Activated CD4-positive, alpha-beta T cell treated with anti-CD3 and anti-CD28 coated beads for 48 hours (primary cell): Measurements from ENCODE around the gene UPF1.

Experiments
- DNase-seq: peaks from one replicate; pipeline ENCODE4 v3.0.0-alpha.2; 2020

The UPF1 gene

DNA sequence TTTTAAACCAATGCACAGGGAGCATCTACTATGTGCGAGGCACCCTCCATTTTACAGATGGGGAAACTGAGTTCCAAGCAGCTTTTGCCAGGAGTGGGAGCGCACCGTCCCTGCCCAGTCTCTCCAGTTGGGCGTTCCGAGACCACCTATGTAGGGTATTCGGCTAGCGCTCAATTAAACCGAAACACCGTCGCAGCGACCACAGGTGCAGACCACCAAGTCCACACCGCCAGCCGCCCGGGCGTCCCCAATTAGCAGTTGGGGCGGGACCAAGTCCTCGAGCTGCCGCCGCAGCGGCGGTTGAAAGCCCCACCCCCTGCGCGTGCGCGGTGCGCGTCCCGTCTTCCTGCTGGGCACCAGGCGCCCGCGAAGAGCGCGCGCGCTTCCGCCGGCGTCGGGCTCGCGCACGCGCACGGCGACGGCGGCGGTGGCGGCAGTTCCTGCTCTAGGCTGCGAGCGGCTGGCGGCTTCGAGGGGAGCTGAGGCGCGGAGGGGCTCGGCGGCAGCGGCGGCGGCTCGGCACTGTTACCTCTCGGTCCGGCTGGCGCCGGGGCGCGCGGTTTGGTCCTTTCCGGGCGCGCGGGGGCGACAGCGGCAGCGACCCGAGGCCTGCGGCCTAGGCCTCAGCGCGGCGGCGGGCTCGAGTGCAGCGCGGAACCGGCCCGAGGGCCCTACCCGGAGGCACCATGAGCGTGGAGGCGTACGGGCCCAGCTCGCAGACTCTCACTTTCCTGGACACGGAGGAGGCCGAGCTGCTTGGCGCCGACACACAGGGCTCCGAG is at the start of gene UPF1:
Gene UPF1, plus strand, starts transcription at position 436 of the 782 bp plus-strand sequence. Its CDS starts 251 bp downstream, at position 687.
- peak; percentile 98 for DNase-seq

DNA sequence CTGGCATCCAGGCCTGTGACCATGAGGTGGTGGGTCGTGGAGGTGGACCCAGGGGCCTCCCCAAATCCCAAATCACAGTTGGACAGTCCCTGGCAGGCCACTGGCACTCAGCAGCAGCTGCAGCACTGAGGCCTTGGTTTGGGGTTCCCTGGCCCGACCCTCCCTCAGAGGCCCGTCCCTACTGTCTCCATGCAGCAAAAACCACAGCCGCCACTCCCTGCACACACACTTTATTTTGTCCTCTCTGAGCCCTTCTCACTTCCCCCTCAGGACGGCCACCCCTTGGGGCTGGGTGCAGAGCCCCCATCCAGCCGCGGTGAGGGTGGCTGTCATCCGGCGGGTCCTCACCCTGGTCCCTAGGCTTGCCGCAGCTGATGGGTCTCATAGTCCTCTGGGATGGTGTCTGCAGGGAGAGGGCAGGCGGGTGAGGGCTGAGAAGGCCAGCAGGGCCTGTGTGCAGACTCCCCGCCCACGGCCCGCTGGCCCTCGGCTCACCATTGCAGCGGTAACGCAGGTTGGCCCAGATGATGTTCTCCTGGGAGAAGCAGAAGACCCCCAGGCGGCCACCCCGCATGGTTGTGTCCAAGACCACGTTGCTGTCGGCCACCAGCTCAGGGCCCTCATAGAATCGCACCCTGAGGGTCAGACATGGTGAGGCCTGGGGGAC is 49.1 kb upstream of the UPF1 start:
- DNase-seq: no peak

DNA sequence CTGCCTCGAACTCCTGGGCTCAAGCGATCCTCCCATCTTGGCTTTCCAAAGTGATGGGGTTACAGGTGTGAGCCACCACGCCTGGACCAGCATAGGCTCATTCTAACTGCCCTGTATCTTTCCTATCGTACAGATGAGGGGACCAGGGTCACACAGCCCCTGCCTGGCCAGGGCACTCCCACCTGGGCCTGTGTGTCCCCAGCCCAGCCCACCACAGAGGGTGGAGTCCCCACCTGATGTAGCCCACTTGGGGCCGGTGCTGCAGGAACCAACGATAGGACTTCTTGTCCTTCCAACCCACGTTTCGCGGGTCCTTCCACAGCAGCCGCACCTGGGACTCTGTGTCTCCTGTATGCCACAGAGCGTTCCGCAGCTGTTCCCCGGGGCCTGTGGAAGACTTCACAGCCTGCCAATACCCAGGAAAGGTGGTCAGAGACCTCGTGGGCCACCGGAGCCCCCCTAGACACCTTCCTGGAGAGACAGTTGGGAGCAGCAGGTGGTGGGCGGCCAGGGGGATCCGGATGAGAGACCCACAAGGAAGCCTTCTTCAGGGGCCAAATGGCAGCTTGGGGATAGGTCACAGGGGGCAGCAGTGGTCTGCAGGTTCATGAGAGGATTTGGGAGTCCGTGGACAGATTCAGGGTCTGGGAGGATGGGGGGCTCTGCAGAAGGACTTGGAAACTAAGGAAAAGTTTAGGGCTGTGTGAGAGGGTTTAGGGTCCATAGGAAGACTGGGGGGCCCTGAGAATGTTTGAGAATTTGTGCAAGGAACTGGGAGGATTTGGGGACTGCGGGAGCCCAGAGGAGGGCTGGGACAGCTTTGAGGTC is 47.6 kb upstream of the UPF1 start:
- DNase-seq: no peak

DNA sequence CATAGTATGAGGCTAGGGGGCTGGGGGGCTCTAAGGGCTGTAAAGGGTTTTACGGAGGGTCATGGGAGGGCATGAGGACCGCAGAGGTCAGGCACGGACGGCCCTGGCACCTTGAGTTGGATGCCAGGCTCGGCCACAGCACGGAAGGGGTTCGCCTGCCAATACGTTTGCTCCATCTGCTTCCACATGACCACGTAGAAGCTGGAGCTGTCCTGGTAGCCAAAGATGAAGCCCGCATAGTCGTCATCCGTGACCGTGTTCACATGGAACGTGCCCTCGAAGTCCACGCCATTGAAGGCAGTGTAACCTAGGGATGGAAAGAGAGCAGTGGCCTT is 47.0 kb upstream of the UPF1 start:
- no peak for DNase-seq

DNA sequence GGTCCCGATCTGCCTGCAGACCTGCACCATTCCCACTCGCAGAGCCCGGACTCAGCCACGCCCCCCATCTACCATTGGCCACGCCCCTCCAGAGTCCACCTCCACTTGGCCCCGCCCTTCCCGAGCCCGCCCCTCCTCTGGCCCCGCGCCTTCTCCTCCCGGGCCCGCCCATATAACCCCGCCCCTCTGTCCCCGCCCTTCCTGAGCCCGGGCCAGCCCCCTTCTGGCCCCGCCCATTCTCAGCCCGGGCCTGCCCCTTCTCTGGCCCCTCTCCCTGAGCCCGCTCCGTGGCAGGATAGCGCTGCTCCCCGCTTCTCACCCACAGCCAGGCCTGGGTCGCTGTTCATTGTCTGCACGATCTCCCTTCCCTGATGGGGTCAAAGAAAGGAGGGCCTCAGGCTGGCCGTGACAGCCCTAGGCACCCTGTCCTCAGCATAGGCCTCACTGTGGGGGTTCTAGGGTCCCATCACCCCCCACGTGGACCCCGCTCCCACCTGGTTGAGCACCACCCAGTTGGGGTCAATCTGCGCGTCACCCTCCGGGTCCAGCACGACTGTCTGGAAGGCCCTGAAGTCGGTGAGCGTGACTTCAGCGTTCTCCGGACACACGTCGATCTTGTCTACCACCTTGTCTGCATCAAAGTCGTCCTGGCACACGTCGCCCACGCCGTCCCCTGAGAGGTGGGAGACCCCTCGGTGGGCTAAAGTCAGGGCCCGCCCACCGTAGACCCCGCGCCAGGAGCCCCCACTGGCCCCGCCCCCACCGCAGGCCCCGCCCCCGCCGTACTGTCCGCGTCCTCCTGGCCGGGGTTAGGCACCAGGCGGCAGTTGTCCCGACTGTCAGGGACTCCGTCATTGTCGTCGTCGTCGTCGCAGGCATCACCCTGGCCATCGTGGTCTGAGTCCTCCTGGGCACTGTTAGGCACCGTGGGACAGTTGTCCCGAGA is 46.3 kb upstream of the UPF1 start:
- peak; percentile 91 for DNase-seq

DNA sequence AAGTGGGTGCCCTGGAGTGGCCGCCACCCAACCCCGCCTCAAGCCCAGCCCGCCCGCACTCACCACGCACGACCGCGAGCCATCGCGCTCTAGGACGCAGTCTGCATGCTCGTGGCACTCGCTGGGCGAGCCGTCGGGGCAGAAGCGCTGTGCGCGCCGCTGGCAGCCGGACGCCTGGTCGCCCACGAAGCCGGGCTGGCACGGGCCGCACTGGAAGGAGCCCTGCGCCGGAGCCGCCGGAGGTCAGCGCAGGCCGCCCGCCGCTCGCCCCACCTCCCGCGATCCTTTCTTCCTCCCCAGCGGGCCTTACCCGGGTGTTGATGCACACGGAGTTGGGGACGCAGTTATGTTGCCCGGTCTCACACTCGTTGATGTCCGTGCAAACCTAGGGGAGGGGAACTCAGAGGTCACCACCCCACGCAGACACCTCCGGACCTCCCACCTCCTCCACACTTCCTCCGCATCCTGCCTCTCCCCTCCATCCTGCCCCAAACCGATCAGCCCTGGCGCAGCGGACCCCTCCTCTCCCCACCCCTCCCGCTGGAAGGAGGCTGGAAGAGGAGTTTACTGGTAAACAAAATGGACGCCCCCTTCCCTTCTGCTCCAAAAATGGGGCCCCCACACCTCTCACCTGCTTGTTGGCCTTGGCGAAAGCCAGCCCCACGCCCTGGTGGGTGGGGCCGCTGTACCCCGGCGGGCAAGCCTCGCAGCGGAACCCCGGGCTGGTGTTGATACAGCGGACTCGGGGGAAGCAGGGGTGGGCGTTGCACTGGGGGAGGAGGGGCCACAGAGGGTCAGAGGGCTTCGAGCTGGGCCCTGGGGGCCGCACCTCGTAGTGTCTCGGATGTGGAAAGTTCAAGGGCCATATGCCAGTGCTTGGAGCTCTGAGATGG is 43.0 kb upstream of the UPF1 start:
- no peak for DNase-seq

DNA sequence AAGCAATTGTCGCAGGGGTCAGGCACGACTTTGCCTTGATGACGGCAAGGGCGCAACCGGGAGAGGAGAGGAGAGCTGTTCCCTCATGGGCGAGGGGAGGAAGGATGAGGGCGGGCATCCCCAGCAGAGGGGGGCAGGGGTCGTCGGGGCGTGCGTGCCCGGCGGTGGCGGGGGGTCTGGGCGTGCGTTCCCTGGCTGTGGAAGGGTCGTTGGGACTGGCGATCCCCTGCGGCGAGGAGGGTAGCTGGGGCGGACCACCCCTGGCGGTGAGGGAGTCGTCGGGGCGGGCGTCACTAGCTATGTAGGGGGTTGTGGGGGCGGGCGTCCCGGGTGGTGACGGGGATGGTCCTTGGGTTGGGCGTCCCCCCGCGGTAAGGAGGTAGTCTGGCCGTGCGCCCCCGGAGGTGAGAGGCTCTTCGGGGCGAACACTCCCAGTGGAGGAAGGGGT is 42.3 kb upstream of the UPF1 start:
- DNase-seq: no peak

DNA sequence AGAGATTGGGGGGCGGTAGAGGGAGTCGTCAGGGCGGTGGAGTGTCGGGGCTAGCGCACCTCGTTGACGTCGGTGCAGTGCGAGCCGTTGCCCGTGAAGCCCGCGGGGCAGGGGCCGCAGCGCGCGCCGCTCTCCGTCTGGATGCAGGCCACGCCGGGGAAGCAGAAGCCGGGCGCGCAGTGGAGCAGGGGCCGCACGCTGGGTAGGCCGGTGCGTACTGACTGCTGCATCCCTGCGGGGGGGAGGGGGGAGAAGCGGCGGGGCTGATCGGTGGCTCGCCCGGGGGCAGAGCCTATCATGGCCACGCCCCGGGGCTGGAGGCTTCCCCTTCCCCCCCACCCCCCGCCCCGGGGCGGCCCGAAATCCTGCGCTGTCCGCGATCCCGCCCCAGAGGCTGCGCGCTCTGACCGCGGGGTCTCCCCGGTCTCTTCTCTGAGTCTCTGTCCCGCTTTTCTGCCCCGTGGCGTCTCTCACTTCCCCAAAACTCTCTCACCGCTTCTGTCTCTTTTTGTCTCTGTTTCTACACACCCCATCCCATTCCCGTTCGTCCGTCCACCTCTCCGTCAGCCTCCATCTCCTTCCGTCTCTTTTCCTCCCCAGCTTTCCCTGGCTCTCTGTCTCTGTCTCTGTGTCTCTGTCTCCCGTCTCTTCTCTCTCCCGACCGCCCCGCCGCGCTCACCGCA is 41.7 kb upstream of the UPF1 start:
- peak; percentile 49 for DNase-seq

DNA sequence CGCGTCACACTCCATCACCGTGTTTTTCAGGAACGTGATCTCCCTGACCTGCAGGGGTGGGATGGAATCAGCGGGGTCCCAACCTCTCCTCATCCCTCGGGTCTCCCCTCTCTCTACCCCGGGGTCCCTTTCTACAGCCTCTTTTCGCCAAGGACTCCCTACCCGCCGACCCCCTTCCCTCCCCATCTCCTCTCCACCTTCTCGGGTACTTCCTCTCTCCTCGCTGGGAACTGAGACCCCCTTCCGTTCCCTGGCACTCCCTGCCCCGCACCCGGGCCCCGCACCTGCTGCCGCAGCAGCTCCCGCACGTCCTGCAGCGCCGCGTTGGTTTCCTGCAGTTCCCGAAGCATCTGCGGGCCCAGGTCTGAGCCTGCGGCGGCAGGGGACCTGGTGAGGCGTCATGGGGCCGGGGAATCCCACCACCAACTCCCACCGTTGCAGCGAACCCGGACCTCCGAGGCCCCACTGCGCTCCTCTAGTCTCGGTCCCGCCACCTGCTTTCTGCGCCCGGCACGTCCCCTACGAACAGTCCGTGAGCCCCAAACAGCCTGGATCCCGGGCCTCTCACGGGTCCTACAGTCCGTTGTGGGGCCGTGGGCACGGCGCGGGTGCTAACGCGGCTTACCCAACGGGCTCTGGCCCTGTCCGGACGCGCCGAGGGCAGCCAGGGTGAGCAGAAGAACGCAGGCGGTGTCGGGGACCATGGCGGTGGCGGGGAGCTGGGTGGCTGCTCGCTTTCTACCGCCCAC is 41.0 kb upstream of the UPF1 start, which contains the start of gene COMP:
Gene COMP, minus strand, starts transcription at position 740 of the 749 bp plus-strand sequence. Its CDS starts 36 bp downstream, at position 704.
- DNase-seq: no peak

DNA sequence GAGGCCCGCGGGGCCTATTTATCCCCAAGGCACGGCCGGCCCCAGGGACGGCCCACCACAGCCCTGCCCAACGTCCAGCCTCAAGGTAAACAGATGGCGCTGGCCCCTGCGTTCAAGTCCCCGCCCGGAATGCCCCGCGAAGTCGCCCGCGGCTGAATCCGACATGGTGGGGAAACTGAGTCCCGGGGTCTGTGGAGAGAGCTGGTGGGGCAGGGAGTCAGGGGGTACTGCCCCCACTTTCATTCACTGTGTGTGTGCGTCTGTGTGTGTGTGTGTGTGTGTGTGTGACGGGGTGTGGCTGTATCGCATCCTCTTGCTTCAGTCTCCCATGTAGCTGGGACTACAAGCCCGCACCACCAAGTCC is 40.5 kb upstream of the UPF1 start:
- DNase-seq: no peak

DNA sequence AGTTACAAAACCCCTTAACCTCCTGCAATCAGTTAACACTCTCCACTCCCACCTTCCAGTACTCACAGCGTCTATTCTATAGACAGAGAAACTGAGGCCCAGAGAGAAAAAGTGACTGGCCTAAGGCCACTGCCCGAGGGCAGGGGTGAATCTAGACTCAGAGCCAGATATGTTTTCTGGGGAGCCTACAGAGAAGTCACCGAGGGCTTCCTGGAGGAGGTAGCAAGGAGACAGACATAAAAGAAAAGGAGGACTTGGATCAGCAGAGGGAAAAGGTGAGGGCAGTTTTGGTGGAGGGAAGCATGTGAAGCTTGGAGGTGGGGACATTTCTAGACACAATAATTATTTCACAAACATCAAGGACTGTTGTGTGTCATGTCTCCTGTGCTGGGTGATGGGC is 39.1 kb upstream of the UPF1 start:
- no peak for DNase-seq

DNA sequence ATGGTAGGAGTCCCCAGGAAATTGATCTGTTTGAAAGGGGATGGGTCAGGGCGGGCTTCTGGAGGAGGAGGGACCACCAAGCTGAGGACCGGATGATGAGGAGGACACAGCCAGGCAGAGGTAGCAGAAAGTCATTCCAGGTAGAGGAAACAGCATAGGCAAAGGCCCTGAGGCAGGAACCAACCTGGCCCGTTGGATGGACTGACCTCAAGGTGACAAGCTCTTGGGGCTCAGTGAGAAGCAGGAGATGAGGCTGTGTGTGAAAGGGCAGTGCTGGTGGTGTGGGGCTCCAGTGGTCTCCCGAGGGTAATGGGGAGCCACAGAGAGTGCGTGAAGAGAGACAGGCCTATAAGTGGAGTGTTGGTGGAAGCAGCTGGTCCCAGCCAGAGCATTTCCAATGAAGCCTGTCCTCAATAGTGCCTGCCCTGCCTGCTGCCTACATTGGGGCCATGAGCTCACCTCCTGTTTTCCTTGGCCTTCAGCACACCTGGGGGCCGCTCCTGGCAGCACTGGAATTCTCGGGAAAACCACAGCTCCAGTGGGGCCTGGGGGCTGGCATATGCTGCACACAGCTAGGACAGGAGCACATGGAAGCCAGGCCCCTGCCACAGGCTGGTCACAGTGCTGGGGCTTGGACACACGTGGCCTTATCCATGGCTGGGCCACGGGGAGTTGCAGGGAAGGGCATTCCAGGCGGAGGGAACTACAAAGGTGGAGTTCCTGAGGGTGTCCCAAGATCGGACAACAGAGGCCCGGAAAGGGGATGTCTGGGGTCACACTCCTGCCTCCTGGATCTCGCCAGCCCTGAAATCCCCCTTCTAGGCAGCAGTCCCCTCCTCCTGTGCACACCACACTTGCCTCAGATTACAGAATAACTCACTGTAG is 38.4 kb upstream of the UPF1 start:
- no peak for DNase-seq

DNA sequence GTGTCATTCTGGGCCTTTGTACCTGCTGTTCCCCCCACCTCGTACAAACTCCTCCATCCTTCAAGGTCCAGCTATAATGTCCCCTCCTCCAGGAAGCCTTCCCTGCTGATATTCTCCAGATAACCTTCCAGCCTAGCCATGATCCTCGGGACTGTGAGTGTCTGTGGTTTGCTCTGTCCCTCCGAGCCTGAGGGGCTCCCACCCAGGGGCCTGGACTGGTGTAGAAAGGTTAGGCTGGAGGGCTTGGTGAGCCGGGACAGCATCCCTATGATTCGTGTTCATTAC is 37.8 kb upstream of the UPF1 start:
- no peak for DNase-seq

DNA sequence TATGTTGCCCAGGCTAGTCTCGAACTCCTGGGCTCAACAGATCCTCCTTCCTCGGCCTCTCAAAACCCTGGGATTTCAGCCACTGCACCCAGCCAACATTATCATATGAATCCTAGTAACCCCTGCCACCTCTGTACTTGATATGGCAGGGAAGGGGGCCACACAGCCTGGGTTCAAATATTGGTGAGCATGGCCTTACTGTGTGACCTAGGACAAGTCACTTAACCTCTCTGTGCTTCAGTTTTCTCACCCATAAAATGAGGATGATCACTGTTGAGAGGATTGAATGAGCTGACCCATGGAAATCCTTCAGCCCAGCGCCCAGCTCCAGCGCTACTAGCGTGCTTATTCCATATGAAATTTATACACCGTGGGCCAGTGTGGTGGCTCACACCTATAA is 37.1 kb upstream of the UPF1 start:
- DNase-seq: no peak

DNA sequence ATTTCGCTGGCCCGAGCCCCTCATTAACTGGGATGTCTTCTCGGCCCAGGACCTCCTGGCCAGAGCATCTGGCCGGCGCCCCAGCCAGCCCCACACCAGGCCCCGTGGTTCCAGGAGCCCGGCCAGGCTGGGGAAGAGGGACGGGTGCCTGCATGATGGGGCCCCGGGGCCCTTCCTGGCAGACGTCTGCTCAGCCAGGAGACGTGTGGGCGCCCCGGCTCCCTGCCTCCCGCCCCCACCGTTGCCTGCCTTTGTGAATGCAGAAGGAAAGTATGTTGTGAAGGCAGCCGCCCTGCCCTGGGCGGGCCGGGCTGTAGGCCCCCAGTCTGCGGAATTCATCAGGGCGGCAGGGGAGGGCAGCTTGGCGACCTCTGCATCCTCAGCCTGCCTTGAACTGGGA is 36.2 kb upstream of the UPF1 start:
- no peak for DNase-seq

DNA sequence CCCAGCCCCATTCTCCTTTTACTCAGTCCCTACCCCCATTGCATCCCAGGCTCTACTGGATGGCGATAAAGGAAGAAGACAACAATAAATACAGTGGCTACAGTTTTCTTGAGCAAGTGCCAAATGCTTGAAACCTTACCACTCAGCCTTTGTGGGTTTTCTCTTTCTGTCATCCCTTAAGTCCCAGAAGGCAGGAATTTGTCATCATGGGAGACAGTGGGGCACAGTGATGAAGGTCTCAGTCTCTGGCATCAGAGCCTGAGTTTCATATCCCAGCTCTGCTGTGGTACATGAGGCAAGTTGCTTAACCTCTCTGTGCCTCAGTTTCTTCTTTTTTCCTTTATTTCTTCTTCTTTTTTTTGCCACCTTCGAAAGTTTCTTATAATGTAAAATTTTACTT is 35.5 kb upstream of the UPF1 start:
- no peak for DNase-seq

DNA sequence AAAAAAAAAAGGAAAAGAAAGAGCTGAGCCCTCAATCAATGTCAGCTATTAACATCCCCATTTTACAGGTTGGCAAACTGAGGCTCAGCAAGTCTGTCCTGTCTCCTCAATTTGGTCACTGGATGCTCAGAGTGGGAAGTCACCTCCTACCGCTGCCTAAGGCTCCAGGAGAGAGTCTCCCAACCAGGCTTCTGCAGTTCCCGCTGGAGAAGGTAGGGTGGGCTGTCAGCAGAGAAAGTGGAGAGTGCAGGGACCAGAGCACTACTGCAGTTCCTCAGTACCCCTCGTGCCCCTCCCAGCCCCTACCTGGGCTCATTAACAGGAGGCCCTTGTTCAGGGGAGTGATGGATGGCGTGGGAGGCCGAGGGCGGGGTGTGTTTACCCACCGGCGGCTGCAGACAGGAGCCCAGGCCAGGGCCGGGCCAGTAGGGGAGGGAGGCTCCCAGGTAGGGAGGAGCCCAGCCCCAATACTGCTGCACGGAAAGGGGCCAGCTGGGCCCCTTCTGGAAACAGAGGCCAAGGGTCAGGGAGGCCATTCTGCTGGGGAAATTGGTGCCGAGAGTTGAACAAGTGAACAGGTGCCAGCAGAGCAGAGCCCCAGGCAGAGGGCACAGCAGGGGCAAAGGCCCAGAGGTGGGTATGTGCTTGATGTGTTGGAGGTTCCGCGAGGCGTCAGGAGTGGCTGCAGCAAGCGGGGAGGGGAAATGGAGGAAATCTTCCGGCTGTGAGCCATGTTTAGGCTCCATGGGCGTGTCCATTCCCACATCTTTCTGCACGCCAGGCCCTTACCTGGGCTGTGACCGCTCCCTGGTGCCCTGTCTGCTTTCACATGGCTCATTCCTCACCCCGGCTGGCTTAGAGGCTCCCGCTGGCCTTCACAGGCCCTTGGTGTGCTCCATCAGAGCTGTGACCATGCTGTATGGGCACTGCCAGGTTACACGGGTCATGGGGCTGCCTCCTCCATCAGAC is 33.1 kb upstream of the UPF1 start:
- no peak for DNase-seq

DNA sequence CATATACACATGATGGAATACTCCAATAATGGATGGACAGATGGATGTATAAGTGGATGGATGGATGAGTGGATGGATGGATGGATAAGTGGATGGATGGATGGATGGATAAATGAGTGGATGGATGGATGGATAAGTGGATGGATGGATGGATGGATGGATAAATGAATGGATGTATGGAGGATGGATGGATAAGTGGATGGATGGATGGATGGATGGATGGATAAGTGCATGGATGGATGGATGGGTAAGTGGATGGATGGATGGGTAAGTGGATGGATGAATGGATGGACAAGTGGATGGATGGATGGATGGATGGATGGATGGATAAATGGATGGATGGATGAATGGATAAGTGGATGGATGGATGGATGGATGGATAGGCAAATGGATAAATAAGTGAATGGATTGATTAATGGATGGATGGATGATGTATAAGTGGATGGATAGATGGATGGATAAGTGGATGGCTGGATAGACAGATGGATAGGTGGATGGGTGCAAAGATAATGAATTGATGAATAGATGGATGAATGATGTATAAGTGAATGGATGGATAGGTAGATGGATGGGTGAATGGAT is 32.3 kb upstream of the UPF1 start:
- DNase-seq: no peak
